Stimulated activated CD4-positive, alpha-beta T cell treated with anti-CD3 and anti-CD28 coated beads, Interleukin-2, amount 100 ng/mL, for 48 hours (primary cell): ENCODE measurements around the gene CASP1.
"Not testable (repeated sequence)": the region's sequence is repeated elsewhere in the genome, so short reads cannot be mapped to it uniquely, and the experiment has no call there.

Source experiments
- DNase-seq, 2 donors: peaks; one replicate each; pipeline ENCODE4 v3.0.0-alpha.2; 2020

CASP1 gene

DNA sequence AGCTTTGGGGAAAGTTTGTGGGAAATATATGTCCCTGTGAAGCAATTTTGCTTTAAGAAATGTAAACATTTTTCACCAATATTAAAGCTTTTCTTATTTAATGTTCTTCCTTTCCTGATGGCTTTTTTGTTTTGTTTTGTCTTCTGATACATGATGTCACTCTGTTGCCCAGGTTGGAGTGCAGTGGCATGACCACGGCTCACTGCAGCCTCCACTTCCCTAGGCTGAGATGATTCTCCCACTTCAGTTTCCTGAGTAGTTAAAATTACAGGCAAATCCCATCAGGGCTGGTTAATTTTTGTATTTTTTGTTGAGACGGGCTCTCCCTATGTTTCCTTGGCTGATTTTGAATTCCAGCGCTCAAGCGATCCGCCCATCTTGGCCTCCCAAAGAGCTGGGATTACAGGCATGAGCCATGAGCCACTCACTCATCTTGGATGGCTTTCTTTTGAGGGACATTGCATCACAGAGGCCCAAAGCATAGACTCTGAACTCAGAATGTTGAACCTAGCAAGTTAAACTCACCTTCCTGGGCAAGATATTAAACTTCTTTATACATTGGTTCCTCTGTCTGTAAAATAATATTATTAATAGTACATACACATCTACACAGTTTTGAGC is 10.8 kb upstream of the CASP1 start:
- DNase-seq, result no peak

DNA sequence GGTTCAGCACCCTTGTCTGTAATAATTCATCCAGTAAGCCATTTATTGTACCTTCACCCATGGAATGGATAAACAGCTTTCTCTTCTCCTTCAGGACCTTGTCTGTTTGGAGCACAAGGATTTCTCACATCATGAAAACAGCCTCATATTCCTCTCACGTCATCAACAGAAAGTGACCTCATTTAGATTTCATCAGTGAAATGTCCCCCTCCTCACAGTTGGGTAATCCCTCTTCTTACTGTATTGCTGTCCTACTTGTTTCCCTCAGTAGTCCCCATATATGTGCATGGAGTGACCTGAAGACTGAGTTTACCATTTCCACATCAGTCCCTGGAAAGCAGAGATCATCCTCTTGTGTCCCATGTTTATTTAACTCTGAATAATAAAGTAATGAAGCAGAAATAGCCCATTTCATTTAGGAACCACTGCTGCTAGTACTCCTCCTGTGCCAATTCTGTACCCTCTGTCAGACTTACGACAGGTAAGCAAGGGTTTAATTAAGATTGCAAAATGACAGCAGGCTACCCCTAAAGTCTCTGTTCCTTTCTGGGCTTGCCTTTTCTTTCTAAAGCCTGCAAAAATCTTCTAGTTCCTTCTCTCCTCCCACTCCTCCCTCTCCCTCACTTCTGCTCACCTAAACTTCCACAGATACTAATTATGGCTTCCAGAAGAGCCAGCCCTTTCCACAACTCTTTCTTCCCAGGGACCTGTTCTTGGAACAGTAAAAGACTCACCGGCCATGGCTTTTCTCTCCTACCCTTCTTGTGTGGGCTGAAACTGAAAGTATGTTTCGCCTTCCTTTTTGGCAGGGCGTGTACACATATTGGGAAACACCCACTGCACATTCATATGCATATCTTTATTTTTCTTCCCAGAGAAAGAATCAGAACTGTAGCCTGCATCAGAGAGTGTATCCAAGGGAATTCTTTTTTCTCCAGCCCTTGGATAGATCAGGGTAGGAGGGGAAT is 9.9 kb upstream of the CASP1 start, which contains the start of gene CARD16:
CARD16 (minus strand) TSS at position 779 of the 968 bp plus-strand sequence; CDS start at position 741, 38 bp downstream.
- peak in 1 of 2 donors; percentile 17 for DNase-seq

DNA sequence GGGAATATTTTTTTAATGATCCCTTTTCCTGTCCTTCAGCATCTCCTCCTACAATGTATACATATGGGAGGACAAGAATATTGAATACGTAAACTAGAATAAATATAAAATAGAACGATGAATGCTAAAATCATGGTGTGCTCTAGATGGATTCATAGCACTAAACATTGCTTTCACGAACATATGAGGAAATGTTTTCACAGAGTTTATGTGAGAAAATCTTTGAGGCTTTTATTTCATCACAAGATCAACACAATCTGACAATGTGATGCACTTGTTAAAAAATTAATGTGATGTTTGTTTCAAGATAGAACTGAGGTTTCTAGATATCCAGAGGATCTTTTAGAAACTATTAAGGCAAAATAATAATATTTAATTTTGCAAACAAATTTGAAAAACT is 7.2 kb upstream of the CASP1 start:
- DNase-seq, result no peak

DNA sequence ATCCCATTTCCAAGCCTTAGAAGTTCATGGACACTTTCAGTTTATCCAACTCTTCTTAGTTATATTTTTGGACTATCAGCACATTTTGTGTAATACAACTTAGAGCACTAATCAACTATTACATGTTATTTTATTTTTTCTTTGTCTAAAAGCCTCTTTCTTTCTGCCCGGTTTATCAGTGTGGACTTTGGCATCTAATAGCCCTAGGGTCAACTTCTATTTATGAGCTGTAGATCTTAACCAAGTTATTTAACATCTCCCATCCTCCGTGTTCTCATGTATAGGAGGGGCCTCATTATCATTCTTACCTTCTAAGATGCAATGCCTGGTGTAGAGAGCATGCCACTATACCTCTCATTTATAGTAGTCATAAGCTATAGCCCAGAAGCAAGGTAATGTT is 5.8 kb upstream of the CASP1 start:
- DNase-seq, result no peak

DNA sequence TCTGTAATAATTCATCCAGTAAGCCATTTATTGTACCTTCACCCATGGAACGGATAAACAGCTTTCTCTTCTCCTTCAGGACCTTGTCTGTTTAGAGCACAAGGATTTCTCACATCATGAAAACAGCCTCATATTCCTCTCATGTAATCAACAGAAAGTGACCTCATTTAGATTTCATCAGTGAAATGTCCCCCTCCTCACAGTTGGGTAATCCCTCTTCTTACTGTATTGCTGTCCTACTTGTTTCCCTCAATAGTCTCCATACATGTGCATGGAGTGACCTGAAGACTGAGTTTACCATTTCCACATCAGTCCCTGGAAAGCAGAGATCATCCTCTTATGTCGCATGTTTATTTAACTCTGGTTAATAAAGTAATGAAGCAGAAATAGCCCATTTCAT is 556 bp downstream of the CASP1 start:
- DNase-seq, result not testable (repeated sequence)

- DNase-seq, result no peak
Observed at GRCh38 chr11:105033781-105034180, 1.2 kb downstream of the CASP1 start.

GRCh38 chr11:105033343-105033742 is 1.6 kb downstream of the CASP1 start:
- no peak for DNase-seq

DNA sequence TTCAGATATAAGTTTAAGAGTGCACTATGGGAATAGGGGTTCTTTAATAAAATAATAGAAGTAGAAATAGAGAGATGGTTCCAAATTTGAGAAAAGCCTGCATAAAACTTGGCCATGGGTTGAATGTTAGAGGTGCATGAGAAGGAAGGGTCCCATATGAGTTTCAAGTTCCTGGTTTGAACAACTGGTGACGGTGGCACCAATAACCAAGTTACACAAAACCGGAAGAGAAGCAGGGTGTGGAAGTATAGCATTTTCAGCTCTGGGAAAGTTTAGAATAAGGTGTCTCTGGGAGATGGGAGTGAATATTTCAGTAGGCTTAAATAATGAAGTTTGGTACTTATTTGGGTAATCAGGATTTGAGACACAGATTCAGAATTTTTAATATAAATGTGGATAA is 2.4 kb downstream of the CASP1 start:
- DNase-seq, result no peak

DNA sequence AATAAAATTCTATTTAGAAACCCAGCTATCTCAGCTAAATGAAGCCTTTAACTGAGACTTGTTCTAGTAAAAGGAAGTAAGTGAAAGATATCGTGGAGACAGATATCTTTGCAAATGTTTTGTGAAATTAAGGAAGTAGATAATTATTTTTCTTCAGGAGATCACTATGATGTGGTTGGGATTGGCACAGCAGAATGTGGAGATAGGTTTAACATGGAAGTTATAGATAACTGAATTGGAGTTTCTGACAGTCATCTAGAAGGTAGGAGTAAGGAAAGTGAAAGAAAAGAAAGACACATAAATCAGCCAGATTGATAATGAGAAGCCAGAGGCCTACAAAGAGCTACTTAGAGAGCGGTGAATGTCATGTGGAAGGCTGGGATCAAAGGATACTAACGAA is 7.3 kb downstream of the CASP1 start:
- DNase-seq, result no peak

DNA sequence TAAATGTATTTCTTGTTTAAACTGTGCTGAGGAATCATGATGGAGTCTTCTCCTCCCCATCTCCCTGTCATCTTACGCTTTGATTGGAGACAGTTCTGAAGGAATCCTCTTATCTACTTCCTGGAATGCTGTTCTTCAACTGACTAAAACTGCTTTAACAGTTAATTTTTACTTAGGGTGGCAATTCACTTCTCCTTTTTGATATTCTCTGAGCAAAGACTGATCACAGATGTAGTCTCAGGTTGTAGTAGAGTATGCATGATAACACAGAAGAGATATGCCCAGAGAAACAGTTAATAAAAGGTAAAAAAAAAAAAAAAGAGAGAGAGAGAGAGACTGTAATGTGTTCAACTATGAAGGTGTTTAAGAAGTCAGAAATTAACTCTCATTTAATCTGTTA is 10.6 kb downstream of the CASP1 start:
- no peak for DNase-seq

DNA sequence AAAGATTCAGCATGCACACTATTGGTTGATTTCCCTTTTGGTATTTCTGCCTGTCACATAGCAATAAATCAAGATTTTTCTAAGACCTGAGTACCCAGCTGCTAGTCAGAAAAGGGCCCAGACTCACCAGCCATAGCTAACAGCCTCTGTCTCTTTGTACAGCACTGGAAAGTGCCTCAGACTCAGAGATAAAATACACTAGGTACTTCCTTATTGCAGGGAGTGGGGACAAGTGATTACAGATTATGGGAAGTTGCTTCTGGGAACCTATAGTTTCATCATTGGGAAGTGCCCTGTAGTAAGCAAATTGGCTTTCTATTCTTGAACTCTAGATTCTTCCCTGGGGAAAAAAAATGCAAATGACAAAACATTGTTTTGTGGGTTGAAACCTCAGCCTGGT is 11.9 kb downstream of the CASP1 start, which contains the start of gene CASP5:
CASP5 (minus strand) TSS at position 166 of the 400 bp plus-strand sequence; CDS start at position 134, 32 bp downstream.
- no peak for DNase-seq

DNA sequence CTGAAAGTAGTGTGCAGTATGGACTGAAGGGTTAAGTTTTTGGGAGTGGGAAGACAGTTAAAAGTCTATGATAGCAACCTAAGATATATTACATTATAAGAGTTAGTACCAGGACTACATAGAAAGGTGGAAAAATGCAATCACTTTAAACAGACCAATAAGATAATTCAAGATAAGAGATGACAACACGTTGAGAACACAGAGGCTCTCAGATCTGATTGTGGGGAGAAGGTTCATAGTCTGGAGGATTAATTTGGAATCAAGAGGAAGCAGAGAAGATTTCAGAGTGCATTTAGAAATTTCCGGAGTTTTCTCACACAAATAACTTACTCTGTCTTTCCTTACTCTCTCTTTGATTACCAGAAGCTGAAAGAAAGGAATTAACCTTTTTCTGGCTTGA is 12.4 kb downstream of the CASP1 start:
- DNase-seq, result no peak

GRCh38 chr11:105007463-105007862 is 27.5 kb downstream of the CASP1 start:
- no peak for DNase-seq

DNA sequence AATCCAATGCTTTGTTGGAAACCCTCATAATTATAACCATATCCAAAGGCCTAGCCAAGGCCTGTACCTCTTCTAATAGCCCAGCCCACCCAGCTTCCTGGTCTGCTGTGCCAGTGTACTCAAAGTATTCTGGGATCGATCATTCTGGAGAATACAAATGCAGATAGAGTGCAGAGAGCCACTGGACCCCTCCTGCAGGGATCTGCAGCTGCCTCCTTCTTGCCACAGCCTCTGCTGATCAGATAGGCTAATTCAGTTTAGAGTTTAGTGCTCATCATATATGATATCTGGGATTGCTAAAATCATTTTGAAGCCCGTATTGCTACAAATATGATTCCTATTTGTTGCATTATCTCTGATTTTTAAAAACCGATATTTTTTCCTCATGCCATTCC is 29.5 kb downstream of the CASP1 start:
- no peak for DNase-seq

GRCh38 chr11:105004021-105004420 is 30.9 kb downstream of the CASP1 start:
- no peak for DNase-seq

- DNase-seq, result no peak
Observed at GRCh38 chr11:105003151-105003550, 31.8 kb downstream of the CASP1 start.

DNA sequence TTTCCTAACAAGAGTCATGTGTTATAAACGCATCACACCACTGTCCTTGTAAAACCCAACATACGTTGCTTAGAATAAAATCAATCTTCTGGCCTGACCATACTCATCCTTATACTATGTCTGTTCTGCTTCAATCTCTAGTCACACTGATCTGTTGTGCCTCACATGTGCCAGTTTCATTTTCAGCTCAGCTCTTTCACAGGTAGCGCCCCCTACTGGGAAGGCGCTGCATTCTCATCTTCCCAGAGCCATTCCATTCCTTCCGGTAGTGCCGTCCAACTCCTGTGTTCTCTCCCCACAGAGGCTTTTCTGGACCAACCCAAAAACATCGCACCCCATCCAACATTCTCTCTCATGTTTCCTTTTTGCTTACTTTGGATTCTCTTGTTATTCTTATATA is 34.1 kb downstream of the CASP1 start:
- DNase-seq, result peak; percentile 56

- DNase-seq, result peak in 1 of 2 donors; percentile 4
Observed at GRCh38 chr11:105000167-105000566, 34.8 kb downstream of the CASP1 start.

DNA sequence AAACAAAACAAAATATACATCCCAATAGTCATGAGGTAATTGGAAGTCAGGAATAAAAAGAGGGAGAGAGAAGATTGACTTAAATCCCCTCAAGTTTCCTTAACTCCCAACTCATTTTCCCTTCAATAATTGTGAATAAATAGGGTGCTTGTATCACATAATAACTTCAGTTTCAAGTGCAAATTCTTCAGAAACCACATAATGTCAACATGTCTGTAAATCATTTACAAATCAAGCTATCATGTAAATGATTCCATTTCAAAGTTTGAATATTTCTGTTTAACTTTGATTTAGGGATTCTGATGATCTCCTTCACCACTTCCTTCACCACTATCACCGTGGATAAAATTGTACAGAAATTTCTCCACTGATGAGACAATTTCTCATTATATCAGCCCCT is 35.2 kb downstream of the CASP1 start:
- no peak for DNase-seq

GRCh38 chr11:104997288-104997687 is 37.7 kb downstream of the CASP1 start:
- no peak for DNase-seq

DNA sequence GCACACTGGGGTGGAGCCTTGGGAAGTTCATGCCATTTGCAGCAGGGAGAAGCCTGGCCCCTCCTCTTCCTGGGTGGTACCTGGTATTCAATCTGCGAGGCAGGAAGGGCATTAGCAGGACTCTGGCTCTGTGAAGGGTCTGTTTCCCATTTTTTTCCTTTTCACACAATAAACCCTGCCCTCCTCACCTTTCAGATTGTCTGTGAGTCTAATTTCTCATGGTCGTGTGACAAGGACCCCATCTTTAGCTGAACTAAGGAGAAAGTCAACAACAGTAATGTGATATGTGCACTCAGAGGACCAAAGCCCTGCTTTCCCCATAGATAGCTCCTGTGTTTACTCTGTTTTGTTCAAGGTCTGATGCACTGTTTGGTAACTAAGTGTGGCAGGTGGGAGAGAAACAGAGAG is 39.9 kb downstream of the CASP1 start:
- no peak for DNase-seq

DNA sequence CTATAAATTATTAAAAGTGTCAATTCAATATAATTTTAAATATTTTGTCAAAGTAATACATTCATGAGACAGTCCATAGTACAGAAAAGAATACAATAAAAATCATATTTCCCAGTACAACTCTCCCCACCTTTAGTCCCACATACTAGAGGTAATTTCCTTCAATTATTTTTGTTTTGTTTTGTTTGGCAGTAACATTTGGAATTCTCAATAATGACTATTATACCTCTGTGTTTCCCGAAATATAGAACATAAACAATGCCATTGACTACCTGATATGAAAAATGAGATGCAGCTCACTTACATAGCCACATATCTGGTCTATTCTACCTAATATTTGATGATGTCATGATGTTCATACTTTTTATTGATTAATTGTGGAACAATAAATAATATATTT is 42.2 kb downstream of the CASP1 start:
- no peak for DNase-seq

DNA sequence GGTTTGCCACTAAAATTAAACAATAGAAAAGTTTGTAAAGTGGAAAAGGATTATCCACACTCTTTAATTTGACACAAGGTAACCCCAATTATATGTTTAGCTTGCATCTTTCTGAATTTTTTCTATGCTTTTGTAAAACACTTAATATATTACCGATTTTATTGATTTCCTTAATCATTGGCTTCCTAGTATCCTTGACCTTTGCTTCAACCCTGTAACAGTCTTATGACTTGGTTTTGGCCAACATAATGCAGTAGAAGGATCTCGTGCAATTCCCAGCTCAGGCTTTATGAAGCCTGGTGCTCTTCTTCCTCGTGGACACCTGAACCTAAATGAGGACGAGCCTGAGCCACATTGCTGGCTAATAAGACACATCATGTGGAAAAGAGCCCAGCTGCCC is 43.0 kb downstream of the CASP1 start:
- no peak for DNase-seq

DNA sequence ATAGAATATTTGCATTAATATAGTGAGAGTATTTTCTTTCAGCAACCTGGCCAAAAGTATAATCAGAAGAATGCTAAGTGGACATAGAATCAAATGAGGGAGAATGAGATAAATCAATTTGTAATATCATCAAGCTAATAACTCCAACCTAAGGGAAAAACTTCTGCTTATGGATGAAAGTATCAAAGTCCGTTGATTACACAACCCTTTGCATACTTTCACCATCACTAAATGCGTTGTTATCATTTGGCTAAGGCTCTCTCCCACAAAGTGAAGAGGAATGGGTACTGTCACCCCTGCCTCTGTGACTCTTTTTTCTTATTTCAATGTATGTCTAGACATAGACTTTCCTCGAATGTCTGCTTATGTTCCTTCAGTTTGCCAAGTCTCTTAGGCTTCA is 50.1 kb downstream of the CASP1 start:
- DNase-seq, result no peak
